K562 (cell line): ENCODE measurements around the gene SPRY2. TPM values are rescaled to one million over a fixed set of nuclear protein-coding genes. Genes with fewer than 3 reads are reported as not detected.

Experiments
- ARHGAP35 ChIP-seq: fragments of 450-650 bp; IDR thresholded peaks from 2 replicates; pipeline ENCODE4 v1.6.1; 2018; ENCODE audit not compliant: partially characterized antibody
- BRD9 ChIP-seq: fragments of 450-650 bp; IDR thresholded peaks from 2 replicates; pipeline ENCODE4 v1.6.1; 2018; ENCODE audit warnings: low read depth; ENCODE audit not compliant: partially characterized antibody
- CREBBP ChIP-seq: IDR thresholded peaks from one replicate; pipeline ENCODE4 v1.6.1; 2012; ENCODE audit warnings: low read depth, mild to moderate bottlenecking, control low read depth, inconsistent platforms, low read length
- E2F8 ChIP-seq: fragments of 450-650 bp; IDR thresholded peaks from 2 replicates; pipeline ENCODE4 v1.7.1; 2018; ENCODE audit warnings: mild to moderate bottlenecking, low read depth; ENCODE audit not compliant: partially characterized antibody
- GTF2F1 ChIP-seq: IDR thresholded peaks from 2 replicates; pipeline ENCODE4 v1.6.1; 2011; ENCODE audit warnings: low read depth, low read length, improper control_type of control experiment
- KAT7 ChIP-seq: sonication (generic); formaldehyde crosslinking; IDR thresholded peaks from 2 replicates; pipeline ENCODE4 v1.8.0; 2022; ENCODE audit warnings: missing genetic modification reagents, mild to moderate bottlenecking, borderline replicate concordance
- LEF1 ChIP-seq: fragments of 450-650 bp; IDR thresholded peaks from 2 replicates; pipeline ENCODE4 v1.6.1; 2016; ENCODE audit warnings: mild to moderate bottlenecking
- MCM5 ChIP-seq: fragments of 450-650 bp; IDR thresholded peaks from 2 replicates; pipeline ENCODE4 v1.6.1; 2016; ENCODE audit warnings: low read depth
- MIER1 ChIP-seq: fragments of 450-650 bp; IDR thresholded peaks from 2 replicates; pipeline ENCODE4 v1.6.1; 2016; ENCODE audit warnings: antibody characterized with exemption, mild to moderate bottlenecking, low read depth
- MTF1 ChIP-seq: fragments of 250-450 bp; sonication (Bioruptor Pico); IDR thresholded peaks from 2 replicates; pipeline ENCODE4 v1.9.0; 2021; ENCODE audit warnings: moderate library complexity, mild to moderate bottlenecking, inconsistent platforms, borderline replicate concordance
- NFRKB ChIP-seq: fragments of 450-650 bp; IDR thresholded peaks from 2 replicates; pipeline ENCODE4 v1.6.1; 2016; ENCODE audit warnings: low read depth
- SMARCE1 ChIP-seq: fragments of 450-650 bp; IDR thresholded peaks from 2 replicates; pipeline ENCODE4 v1.7.1; 2016; ENCODE audit warnings: mild to moderate bottlenecking
- TBL1XR1 ChIP-seq, 2 experiments: IDR thresholded peaks; 2 replicates each; pipeline ENCODE4 v1.6.1; 2012; ENCODE audit warnings: improper control_type of control experiment in 2 of 2, low read length in 2 of 2, mild to moderate bottlenecking in 1 of 2
- TCFL5 ChIP-seq: fragments of 250-450 bp; sonication (Bioruptor Pico); conservative IDR thresholded peaks from 2 replicates; pipeline ENCODE4 v1.6.1; 2021; ENCODE audit warnings: mild to moderate bottlenecking, moderate library complexity, matching md5 sums
- ZNF197 ChIP-seq: fragments of 200-800 bp; sonication (Bioruptor generic); IDR thresholded peaks from 2 replicates; pipeline ENCODE4 v1.6.1; 2016; ENCODE audit warnings: low read depth, missing genetic modification characterization, missing compliant biosample characterization
- ZNF444 ChIP-seq: fragments of 250-450 bp; sonication (Bioruptor Pico); IDR thresholded peaks from 2 replicates; pipeline ENCODE4 v1.4.0; 2020; ENCODE audit warnings: mild to moderate bottlenecking, moderate library complexity
- ZNF699 ChIP-seq: fragments of 250-450 bp; sonication (Bioruptor Pico); IDR thresholded peaks from 2 replicates; pipeline ENCODE4 v1.8.0; 2021; ENCODE audit warnings: mild to moderate bottlenecking, moderate library complexity; ENCODE audit not compliant: insufficient replicate concordance
- polyA plus RNA-seq, 8 experiments: library from polyadenylated mRNA; depleted of rRNA in 4 of 8; stranded (reverse) in 5 of 8; unstranded in 3 of 8; fragments of >200 nt; fragmentation: Nextera tagmentation in 2 of 8; fragmentation: Illumina TruSeq in 1 of 8; extraction: Ambion mirVana in 2 of 8; extraction: Trizol in 1 of 8; gene quantifications; 2 replicates each; pipeline versions ENCODE4 v1.2.1 to v1.2.3, GENCODE V29; 2011 to 2014; ENCODE audit warnings: inconsistent platforms in 1 of 8, missing spikeins in 1 of 8
- total RNA-seq, 7 experiments: library from RNA; depleted of rRNA in 6 of 7; stranded (reverse); fragments of >200 nt in 6 of 7; fragmentation: Illumina TruSeq in 2 of 7; extraction: Trizol in 2 of 7; gene quantifications; 2 replicates each; pipeline versions ENCODE4 v1.2.1 to v1.2.3, GENCODE V29; 2011 to 2021; ENCODE audit warnings: low replicate concordance in 1 of 7
- TF ChIP-seq, protein P1 (sequence below): fragments of 450-650 bp; formaldehyde crosslinking; IDR thresholded peaks from 2 replicates; pipeline ENCODE4 v1.4.0; 2022; ENCODE audit warnings: missing genetic modification characterization

SPRY2 gene
- total and polyA plus RNA-seq, 9 of the 15 experiments (the other 6 are each of a cell fraction or from before 2014, with no cell fraction given), result 1.8 to 7.8 (median 3.4) TPM

DNA sequence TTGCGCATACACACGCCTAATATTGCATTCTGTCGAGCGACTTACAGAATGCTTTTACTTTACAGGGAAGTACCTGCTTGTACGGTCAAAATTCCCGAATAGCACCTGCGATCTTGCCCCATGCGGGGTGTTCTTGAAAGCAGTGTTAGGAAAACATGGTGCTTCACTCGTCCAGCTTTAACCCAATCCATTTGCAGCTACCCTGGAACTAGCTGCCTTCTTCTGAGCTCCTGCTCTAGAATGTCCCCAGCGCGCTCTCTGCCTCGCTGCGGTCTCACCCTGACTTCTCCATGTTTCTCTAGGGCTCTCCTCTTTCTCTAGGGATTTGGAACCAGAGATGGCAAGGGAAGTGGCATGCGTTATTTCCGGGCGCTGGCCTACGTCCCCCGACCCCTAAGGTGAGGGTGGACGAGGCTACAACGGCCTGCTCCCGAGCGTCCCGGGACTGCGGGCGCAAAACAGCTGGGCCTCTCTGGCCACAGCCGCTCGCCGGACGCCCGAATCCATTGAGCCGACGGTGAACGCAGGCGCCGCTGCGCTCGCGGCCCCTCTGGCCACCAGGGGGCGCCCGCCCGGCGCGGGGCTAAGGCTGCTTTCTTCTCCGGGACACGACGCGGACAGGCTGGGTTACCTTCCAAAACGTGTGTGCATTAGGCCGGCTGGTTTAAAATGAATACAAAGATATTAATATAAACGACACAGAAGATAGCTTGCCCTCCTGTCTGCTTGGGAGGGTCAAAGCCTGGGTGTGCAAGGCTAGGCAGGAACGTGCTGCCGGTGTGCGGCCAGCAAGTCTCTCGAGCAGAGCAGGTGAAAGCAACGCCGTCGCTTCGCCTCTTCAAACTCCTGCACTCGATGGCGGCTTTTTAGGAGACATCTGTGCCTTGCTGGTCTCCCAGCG is 1.8 kb upstream of the SPRY2 start (continued):
- no peak for TF ChIP-seq TBL1XR1 (IDR thresholded peaks at IDR 0.05; ENCODE audit: low read length in 2 of 2)
- no peak for TF ChIP-seq KAT7 (CRISPR knock-in tag)
- TF ChIP-seq GTF2F1, result no peak
- TF ChIP-seq ZNF197 (CRISPR knock-in tag), result no peak
- TF ChIP-seq, protein P1, sequence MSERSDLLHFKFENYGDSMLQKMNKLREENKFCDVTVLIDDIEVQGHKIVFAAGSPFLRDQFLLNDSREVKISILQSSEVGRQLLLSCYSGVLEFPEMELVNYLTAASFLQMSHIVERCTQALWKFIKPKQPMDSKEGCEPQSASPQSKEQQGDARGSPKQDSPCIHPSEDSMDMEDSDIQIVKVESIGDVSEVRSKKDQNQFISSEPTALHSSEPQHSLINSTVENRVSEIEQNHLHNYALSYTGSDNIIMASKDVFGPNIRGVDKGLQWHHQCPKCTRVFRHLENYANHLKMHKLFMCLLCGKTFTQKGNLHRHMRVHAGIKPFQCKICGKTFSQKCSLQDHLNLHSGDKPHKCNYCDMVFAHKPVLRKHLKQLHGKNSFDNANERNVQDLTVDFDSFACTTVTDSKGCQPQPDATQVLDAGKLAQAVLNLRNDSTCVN (CRISPR knock-in tag), result no peak
- no peak for TF ChIP-seq NFRKB
- TF ChIP-seq SMARCE1, result no peak
- no peak for TF ChIP-seq ZNF699
- TF ChIP-seq ARHGAP35, result no peak
- TF ChIP-seq ZNF444 (CRISPR knock-in tag), result no peak
- TF ChIP-seq CREBBP, result no peak
- no peak for TF ChIP-seq LEF1
- no peak for TF ChIP-seq MCM5
- TF ChIP-seq E2F8, result no peak
- no peak for TF ChIP-seq TCFL5
- TF ChIP-seq MTF1 (CRISPR knock-in tag), result no peak
- TF ChIP-seq BRD9, result no peak
- no peak for TF ChIP-seq MIER1
